Measurements from ENCODE around the gene ARL6IP4. TPM values are rescaled to one million over a fixed set of nuclear protein-coding genes. Genes with fewer than 3 reads are reported as not detected.

The ARL6IP4 gene
- total and polyA plus RNA-seq, 2 donors: 297 to 302 TPM

DNA sequence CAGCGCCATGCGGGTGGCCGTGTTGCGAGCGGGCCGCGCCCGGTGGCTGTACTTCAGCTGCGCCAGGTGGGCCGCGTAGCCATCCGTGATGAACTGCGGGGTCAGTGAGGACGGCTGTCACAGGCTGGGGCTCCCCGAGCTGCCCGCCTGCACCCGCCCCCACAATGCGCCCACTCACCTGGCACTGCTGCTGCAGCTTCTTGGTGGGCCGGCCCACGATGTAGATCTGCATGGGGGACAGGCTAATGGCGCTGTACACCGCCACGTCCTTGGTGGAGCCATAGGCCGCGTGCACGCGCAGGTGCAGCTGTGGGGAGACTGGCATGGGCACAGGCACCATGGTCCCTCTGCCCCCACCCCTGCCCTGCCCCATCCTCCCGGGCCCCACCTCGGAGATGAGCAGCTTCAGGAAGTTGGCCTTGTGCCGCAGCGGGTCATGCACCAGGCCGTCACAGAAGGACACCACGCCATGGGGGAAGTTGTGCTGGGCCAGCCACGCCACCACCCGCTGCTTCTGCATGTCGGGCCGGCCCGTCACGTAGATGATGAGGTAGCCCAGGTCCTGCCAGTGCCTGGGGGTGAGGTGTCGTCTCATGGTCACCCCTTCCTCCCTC, 5.9 kb downstream of the ARL6IP4 start:
- no peaks in the 10 kb centered on the region for H3K9me3 ChIP-seq (ENCODE audit: control insufficient read depth in 2 of 2, insufficient read depth in 1 of 2, low read length in 1 of 2)
- H3K4me3 ChIP-seq (ENCODE audit: low read length in 2 of 2): no peak overlapping the region
- DNase-seq (ENCODE audit: low read depth in 6 of 9, low spot score in 9 of 9): no peak
- H3K27me3 ChIP-seq (ENCODE audit: control insufficient read depth in 2 of 2, insufficient read depth in 1 of 2, low read length in 1 of 2): no peaks in the 10 kb centered on the region
- 97% methylated on average over 40 of the region's 40 CpGs for WGBS
- H3K36me3 ChIP-seq (ENCODE audit: control insufficient read depth in 2 of 2, insufficient read depth in 2 of 2, low read length in 1 of 2): peaks cover 89 to 94% of the 10 kb centered on the region in 2 donors
- peaks cover 13 to 37% of the 10 kb centered on the region in 2 donors for H3K4me1 ChIP-seq (ENCODE audit: control insufficient read depth in 2 of 2, insufficient read depth in 2 of 2, low read length in 2 of 2)
- no peak overlapping the region for H3K27ac ChIP-seq (ENCODE audit: low read depth in 1 of 2, low read length in 1 of 2)

DNA sequence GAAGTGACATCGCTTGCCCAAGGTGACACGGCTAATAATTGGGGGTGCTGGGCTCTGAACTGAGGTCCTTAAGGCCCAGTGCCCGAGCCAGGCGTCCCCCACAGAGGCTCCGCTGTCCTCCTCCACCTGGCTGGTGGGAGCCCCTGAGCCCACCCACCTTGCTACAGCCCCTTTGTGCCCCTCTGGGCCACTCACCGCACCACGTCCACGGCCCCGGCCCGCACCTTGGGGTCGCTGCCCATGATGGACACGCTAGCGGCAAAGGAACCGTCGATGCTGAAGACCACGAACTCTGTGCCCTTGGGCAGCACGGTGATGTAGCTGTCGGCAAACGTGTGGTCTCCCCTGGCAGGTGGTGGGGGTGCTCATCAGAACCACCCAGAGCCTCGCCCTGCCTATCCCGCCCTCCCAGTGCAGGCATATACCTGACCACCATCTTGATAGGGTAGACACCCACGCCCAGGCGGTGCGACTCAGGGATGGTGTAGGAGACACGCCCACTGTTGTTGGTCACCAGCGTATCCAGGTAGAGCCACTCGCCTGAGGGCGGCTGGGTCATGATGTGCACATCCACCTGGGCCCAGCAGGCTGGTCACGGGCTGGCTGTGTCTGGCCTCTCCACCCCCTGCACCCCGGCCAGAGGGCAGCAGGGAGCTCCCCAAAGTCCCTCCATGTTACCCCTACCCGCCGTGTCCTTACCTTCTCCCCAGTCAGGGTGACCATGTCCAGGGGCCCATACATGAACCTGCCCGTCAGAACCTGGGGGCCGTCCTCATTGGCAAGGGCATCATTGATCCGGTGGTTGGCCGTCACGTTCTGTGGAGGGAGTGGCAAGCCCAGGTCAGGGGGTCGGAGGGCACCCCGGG, 6.8 kb downstream of the ARL6IP4 start:
- no peak overlapping the region for H3K27ac ChIP-seq (ENCODE audit: low read depth in 1 of 2, low read length in 1 of 2)
- H3K9me3 ChIP-seq (ENCODE audit: control insufficient read depth in 2 of 2, insufficient read depth in 1 of 2, low read length in 1 of 2): no peaks in the 10 kb centered on the region
- H3K4me3 ChIP-seq (ENCODE audit: low read length in 2 of 2): no peak overlapping the region
- DNase-seq (ENCODE audit: low read depth in 6 of 9, low spot score in 9 of 9): no peak
- peaks cover 6 to 28% of the 10 kb centered on the region in 2 donors for H3K4me1 ChIP-seq (ENCODE audit: control insufficient read depth in 2 of 2, insufficient read depth in 2 of 2, low read length in 2 of 2)
- H3K27me3 ChIP-seq (ENCODE audit: control insufficient read depth in 2 of 2, insufficient read depth in 1 of 2, low read length in 1 of 2): no peaks in the 10 kb centered on the region
- peaks cover 96 to 97% of the 10 kb centered on the region in 2 donors for H3K36me3 ChIP-seq (ENCODE audit: control insufficient read depth in 2 of 2, insufficient read depth in 2 of 2, low read length in 1 of 2)
- WGBS: 98% methylated on average over 39 of the region's 39 CpGs

DNA sequence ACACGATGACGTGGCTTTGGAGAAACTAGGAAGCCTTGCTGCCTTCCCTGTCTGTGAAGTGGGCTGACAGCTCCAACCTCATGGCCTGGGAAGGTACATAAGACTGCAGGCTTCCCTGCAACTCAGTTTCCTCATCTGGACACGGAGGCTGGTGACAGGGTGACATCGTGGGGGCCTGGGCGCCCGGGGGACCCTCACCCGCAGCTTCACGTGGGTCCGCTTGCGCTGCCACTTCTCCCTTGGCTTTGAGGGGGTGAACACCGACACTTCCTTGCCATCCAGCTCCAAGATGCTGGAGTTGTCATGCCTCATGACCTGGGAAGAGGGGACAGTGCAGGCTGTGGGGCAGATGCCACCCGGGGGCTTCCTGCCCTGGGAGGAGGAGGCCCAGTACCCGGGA, 7.6 kb downstream of the ARL6IP4 start:
- Histone ChIP-seq H3K27me3 (ENCODE audit: control insufficient read depth in 2 of 2, insufficient read depth in 1 of 2, low read length in 1 of 2) (no peaks in the 10 kb centered on the region), H3K36me3 (ENCODE audit: control insufficient read depth in 2 of 2, insufficient read depth in 2 of 2, low read length in 1 of 2) (peaks cover 97 to 99% of the 10 kb centered on the region in 2 donors), H3K4me3 (ENCODE audit: low read length in 2 of 2) (no peak overlapping the region), H3K4me1 (ENCODE audit: control insufficient read depth in 2 of 2, insufficient read depth in 2 of 2, low read length in 2 of 2) (peaks cover 4 to 20% of the 10 kb centered on the region in 2 donors), H3K9me3 (ENCODE audit: control insufficient read depth in 2 of 2, insufficient read depth in 1 of 2, low read length in 1 of 2) (no peaks in the 10 kb centered on the region), H3K27ac (ENCODE audit: low read depth in 1 of 2, low read length in 1 of 2) (no peak overlapping the region)
- 97% methylated on average over 13 of the region's 13 CpGs for WGBS
- no peak for DNase-seq (ENCODE audit: low read depth in 6 of 9, low spot score in 9 of 9)

DNA sequence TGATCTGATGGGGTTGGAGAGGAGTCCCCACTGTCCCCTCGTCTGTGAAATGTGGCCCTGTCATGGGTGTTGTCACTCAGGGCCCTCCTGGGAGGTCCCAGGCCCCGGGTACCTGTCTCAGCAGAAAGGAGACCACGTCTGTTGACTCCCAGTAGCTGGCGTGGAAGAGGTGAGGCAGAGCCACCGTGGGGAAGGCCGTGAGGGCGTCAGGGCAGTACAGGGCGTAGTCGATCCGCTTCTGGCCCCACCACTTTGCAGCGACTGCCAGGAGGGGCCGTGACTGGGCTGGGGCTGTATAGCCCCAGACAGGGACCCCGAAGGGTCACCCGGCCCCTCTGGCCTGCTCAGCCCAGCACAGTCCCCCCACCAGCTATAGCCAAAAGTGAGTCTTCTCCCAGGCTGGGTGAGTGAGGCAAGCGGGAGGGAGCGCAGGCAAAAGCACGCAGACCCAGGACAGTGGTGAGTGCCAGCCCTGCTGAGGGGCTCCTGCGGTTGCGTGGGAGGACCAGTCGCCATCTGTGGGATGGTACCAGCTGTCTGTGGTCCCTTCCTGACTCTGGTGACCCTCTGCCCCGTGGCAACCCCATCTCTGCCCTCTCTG, 8.2 kb downstream of the ARL6IP4 start:
- Histone ChIP-seq H3K9me3 (ENCODE audit: control insufficient read depth in 2 of 2, insufficient read depth in 1 of 2, low read length in 1 of 2) (no peaks in the 10 kb centered on the region), H3K27ac (ENCODE audit: low read depth in 1 of 2, low read length in 1 of 2) (peak overlapping the region in 1 of 2 donors; percentile 17), H3K27me3 (ENCODE audit: control insufficient read depth in 2 of 2, insufficient read depth in 1 of 2, low read length in 1 of 2) (no peaks in the 10 kb centered on the region), H3K36me3 (ENCODE audit: control insufficient read depth in 2 of 2, insufficient read depth in 2 of 2, low read length in 1 of 2) (peaks cover 97 to 99% of the 10 kb centered on the region in 2 donors), H3K4me1 (ENCODE audit: control insufficient read depth in 2 of 2, insufficient read depth in 2 of 2, low read length in 2 of 2) (peaks cover 4 to 16% of the 10 kb centered on the region in 2 donors), H3K4me3 (ENCODE audit: low read length in 2 of 2) (no peak overlapping the region)
- WGBS: 97% methylated on average over 21 of the region's 21 CpGs
- no peak for DNase-seq (ENCODE audit: low read depth in 6 of 9, low spot score in 9 of 9)

DNA sequence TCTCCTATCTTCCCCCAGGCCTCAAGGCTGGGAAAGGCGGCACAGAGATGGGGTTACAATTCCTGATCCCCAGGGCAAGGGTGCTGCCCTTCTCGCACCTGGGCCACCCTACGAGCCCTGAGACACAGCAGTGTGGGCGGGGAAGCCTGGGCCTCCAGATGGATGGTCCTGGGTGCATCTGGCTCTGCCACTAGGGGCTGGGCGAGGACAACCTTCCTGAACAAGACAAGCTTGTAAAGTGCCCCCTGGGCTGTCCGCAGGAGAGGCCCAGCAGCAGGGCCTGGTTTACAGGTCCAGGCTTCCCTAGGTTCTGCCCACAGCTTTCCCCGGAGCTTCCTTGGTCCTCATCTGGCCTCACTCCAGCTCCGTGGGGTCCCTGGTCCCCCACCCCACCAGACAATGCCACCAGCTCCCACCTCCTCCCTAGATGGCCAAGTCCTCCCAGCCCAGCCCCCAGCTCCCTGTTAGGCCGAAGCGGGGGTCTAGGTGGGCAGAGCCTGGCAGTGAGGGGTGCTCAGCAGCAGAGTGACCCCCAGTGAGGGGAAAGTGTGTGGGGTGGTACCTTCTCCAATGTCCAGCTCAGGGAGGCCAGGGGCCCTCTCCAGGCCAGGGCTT, 8.9 kb downstream of the ARL6IP4 start:
- peaks cover 0 to 10% of the 10 kb centered on the region in 2 donors for H3K4me1 ChIP-seq (ENCODE audit: control insufficient read depth in 2 of 2, insufficient read depth in 2 of 2, low read length in 2 of 2)
- H3K27me3 ChIP-seq (ENCODE audit: control insufficient read depth in 2 of 2, insufficient read depth in 1 of 2, low read length in 1 of 2): no peaks in the 10 kb centered on the region
- peaks cover 97 to 98% of the 10 kb centered on the region in 2 donors for H3K36me3 ChIP-seq (ENCODE audit: control insufficient read depth in 2 of 2, insufficient read depth in 2 of 2, low read length in 1 of 2)
- H3K27ac ChIP-seq (ENCODE audit: low read depth in 1 of 2, low read length in 1 of 2): peak overlapping the region in 1 of 2 donors; percentile 37
- H3K4me3 ChIP-seq (ENCODE audit: low read length in 2 of 2): no peak overlapping the region
- DNase-seq (ENCODE audit: low read depth in 6 of 9, low spot score in 9 of 9): no peak
- H3K9me3 ChIP-seq (ENCODE audit: control insufficient read depth in 2 of 2, insufficient read depth in 1 of 2, low read length in 1 of 2): no peaks in the 10 kb centered on the region
- 97% methylated on average over 10 of the region's 10 CpGs for WGBS

DNA sequence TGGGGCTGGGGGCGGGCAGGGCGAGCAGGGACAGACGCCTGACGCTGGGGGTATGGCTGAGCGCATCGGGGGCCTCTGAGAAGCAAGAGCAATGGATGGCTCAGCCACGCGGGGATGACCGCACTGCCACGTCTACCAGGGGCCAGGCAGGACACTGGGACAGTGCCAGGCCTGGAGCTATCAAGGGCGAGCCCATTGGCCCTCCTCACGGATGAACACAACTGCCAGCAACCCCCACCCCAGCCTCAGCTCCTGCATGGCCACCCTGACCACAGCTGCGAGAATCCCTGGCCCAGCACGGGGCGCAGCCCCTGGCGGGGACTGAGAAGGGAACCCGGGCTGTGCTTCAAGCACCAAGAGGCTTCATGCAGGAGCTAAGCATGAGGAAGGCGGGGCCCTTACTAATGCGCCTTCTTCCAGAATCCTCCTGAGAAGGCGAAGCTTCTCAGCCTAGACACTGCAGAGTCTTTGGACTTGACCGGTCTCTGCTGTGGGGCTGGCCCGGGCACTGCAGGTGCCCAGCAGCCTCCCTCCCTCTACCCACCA, 9.5 kb downstream of the ARL6IP4 start:
- peaks cover 97 to 99% of the 10 kb centered on the region in 2 donors for H3K36me3 ChIP-seq (ENCODE audit: control insufficient read depth in 2 of 2, insufficient read depth in 2 of 2, low read length in 1 of 2)
- WGBS: 98% methylated on average over 22 of the region's 22 CpGs

DNA sequence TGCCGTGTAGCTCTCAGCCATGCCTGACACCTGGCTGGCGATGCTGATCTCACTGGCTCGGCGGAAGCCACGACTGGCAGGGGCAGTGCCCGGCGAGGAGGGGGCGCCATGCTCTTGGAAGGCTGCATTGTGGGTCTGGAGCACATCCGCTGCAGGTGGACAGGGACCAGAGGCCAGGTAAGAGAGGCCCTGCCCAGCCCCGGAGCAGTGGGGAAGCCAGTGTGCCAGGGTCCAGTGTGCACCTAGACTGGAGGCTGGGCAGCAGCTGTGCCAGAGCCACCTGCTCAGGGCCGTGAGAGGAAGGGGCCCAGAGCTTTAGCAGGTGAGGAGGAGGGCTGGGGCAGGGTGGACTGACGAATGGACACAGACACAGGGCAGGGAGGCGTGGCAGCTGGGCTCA, 10.1 kb downstream of the ARL6IP4 start:
- no peak overlapping the region for H3K4me3 ChIP-seq (ENCODE audit: low read length in 2 of 2)
- 94% methylated on average over 13 of the region's 13 CpGs for WGBS

More for the DNA sequence above, 9.5 kb downstream of the ARL6IP4 start:
- Histone ChIP-seq H3K27ac (ENCODE audit: low read depth in 1 of 2, low read length in 1 of 2) (peak overlapping the region; percentile 1 to 15), H3K27me3 (ENCODE audit: control insufficient read depth in 2 of 2, insufficient read depth in 1 of 2, low read length in 1 of 2) (no peaks in the 10 kb centered on the region), H3K9me3 (ENCODE audit: control insufficient read depth in 2 of 2, insufficient read depth in 1 of 2, low read length in 1 of 2) (peaks cover 0 to 5% of the 10 kb centered on the region in 2 donors), H3K4me1 (ENCODE audit: control insufficient read depth in 2 of 2, insufficient read depth in 2 of 2, low read length in 2 of 2) (peaks cover 0 to 5% of the 10 kb centered on the region in 2 donors), H3K4me3 (ENCODE audit: low read length in 2 of 2) (no peak overlapping the region)
- no peak for DNase-seq (ENCODE audit: low read depth in 6 of 9, low spot score in 9 of 9)

DNA sequence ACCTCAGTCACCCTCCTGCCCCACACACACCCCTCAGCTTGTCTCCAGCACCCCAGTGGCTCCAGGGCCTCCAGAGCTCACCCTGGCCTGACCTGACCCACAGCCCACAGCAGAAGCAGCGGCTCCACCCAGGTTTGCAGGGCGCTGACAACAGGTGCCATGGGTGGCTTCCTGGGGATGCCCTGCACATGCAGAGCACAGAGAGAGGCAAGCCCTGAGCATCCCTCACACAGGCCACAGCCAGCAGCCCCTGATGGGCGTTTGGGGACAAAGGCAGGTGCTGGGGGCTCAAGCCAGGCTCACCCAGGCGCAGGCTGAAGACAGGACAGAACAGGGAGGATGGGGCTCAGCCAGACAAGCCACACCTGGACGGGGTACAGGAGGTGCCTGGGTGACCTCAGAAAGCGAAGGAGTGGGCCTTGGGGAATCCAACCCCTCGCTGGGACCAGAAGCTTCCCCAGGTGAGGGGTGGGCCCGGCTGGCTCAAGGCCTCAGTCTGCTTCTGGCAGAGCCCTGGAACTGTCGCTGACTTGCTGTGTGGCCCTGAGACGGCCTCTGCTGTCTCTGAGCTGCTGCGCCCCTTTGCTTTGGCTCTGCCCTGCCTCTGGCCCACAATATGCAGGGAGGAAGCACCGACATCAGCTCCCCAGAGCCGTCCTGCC, 10.6 kb downstream of the ARL6IP4 start:
- peaks cover 99% of the 10 kb centered on the region in 2 donors for H3K36me3 ChIP-seq (ENCODE audit: control insufficient read depth in 2 of 2, insufficient read depth in 2 of 2, low read length in 1 of 2)
- H3K4me1 ChIP-seq (ENCODE audit: control insufficient read depth in 2 of 2, insufficient read depth in 2 of 2, low read length in 2 of 2): no peaks in the 10 kb centered on the region
- H3K4me3 ChIP-seq (ENCODE audit: low read length in 2 of 2): no peak overlapping the region
- no peak for DNase-seq (ENCODE audit: low read depth in 6 of 9, low spot score in 9 of 9)
- H3K27ac ChIP-seq (ENCODE audit: low read depth in 1 of 2, low read length in 1 of 2): peak overlapping the region; percentile 20 to 26
- peaks cover 0 to 5% of the 10 kb centered on the region in 2 donors for H3K9me3 ChIP-seq (ENCODE audit: control insufficient read depth in 2 of 2, insufficient read depth in 1 of 2, low read length in 1 of 2)
- WGBS: 98% methylated on average over 13 of the region's 13 CpGs
- no peaks in the 10 kb centered on the region for H3K27me3 ChIP-seq (ENCODE audit: control insufficient read depth in 2 of 2, insufficient read depth in 1 of 2, low read length in 1 of 2)

More for the DNA sequence above, 10.1 kb downstream of the ARL6IP4 start:
- H3K36me3 ChIP-seq (ENCODE audit: control insufficient read depth in 2 of 2, insufficient read depth in 2 of 2, low read length in 1 of 2): peaks cover 97 to 99% of the 10 kb centered on the region in 2 donors
- no peak for DNase-seq (ENCODE audit: low read depth in 6 of 9, low spot score in 9 of 9)
- H3K4me1 ChIP-seq (ENCODE audit: control insufficient read depth in 2 of 2, insufficient read depth in 2 of 2, low read length in 2 of 2): no peaks in the 10 kb centered on the region
- H3K27me3 ChIP-seq (ENCODE audit: control insufficient read depth in 2 of 2, insufficient read depth in 1 of 2, low read length in 1 of 2): no peaks in the 10 kb centered on the region
- peak overlapping the region; percentile 1 to 15 for H3K27ac ChIP-seq (ENCODE audit: low read depth in 1 of 2, low read length in 1 of 2)
- peaks cover 0 to 5% of the 10 kb centered on the region in 2 donors for H3K9me3 ChIP-seq (ENCODE audit: control insufficient read depth in 2 of 2, insufficient read depth in 1 of 2, low read length in 1 of 2)
